Mammary epithelial cell (primary cell): Measurements from ENCODE around the gene PRKCA.

ENCODE experiments used
- EZH2 ChIP-seq: IDR thresholded peaks from 2 replicates; pipeline ENCODE4 v1.6.1; 2012; ENCODE audit warnings: low read length, inconsistent platforms, borderline replicate concordance
- TF ChIP-seq, protein P1 (sequence below), 2 donors: IDR thresholded peaks in 1 of 2; conservative IDR thresholded peaks in 1 of 2; 2 replicates each; pipeline ENCODE4 v1.5.1; 2011 to 2012; ENCODE audit warnings: inconsistent platforms in 2 of 2, low read length in 2 of 2, mild to moderate bottlenecking in 2 of 2, control low read depth in 1 of 2, low read depth in 1 of 2; ENCODE audit not compliant: insufficient read depth in 1 of 2; ENCODE audit errors: extremely low read depth in 1 of 2

DNA sequence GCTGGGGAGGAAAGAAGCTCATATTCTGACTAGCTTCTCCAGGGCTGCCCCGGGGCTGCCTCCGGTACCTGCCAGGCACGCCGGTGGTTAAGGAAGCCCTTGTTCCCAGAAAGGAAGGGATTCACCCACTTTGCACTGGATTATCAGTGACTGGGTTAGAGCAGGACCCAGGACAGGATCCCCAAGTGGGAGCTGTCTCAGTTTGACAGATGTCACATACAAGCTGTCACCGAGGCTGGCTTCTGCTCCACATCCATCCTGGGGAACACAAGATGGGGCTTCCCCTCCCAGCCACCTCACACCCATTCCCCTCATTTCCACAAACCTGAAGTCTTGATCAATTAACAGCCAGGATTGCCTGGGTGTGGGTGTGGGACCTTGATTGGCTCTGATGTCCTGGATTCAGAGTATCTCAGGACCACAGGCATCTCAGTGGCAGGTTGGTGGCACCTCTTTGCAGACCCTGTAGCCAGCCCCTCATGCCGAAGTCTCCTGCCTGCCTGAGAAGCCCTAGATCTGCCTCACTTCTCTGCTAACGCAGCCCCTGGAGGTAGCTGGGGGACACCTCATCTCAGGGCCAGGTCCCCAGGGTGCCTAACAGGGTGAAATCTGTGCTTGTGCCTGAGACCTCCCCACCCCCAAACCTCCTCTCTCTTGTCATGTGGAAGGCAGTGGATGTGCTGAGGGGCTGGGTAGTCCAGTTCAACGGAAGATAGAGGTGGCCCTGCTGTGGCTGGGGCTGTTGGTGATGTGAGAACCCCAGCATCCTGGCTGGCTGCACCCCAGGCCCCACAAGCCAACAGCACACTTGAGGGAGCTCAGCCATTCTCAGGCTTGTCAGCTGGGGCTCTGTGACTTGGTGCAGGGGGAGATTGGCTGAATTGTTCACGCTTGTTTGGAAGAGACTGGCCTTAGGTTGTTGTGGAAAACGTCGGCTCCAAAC is 533.9 kb downstream of the PRKCA start:
- TF ChIP-seq, protein P1, sequence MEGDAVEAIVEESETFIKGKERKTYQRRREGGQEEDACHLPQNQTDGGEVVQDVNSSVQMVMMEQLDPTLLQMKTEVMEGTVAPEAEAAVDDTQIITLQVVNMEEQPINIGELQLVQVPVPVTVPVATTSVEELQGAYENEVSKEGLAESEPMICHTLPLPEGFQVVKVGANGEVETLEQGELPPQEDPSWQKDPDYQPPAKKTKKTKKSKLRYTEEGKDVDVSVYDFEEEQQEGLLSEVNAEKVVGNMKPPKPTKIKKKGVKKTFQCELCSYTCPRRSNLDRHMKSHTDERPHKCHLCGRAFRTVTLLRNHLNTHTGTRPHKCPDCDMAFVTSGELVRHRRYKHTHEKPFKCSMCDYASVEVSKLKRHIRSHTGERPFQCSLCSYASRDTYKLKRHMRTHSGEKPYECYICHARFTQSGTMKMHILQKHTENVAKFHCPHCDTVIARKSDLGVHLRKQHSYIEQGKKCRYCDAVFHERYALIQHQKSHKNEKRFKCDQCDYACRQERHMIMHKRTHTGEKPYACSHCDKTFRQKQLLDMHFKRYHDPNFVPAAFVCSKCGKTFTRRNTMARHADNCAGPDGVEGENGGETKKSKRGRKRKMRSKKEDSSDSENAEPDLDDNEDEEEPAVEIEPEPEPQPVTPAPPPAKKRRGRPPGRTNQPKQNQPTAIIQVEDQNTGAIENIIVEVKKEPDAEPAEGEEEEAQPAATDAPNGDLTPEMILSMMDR (conservative IDR thresholded peaks at IDR 0.05 in 1 of 2, IDR thresholded peaks at IDR 0.05 in 1 of 2; ENCODE audit: extremely low read depth in 1 of 2, insufficient read depth in 1 of 2, low read depth in 1 of 2, low read length in 2 of 2), result no peak
- TF ChIP-seq EZH2, result no peak
